ENCODE measurements around the gene COPZ2.
"Not testable (repeated sequence)": the region's sequence is repeated elsewhere in the genome, so short reads cannot be mapped to it uniquely, and the experiment has no call there.

The COPZ2 gene

DNA sequence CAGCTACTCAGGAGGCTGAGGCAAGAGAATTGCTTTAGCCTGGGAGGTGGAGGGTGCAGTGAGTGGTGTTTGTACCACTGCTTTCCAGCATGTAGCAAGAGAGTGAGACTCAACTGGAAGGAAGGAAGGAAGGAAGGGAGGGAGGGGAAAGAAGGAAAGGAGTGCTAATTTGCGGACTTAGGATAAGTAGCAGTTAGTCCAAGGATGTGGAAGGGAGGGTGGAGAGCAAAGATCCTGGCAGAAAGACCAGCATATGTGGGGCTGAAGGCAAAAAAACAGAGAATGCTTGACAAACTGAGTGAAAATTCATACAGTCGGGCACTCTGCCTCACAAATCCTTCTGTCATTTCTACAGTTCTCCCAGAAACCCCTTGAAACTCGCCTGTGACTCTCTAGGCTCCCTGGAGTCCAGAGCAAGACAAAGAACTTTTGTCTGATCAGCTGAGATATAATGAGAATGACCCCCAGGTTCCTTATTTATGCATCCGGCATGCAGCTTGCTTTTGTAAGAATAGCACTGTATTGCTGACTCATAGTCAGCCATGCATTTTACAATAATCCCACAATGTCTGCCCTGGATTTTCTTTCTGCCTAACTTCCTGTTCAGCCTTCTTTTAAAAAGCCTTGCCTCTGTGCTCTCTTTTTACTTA is 35.2 kb downstream of the COPZ2 start:
- no peak overlapping the region for H3K4me3 ChIP-seq (ENCODE audit: low read depth, low read length)
- TF ChIP-seq CTCF (IDR thresholded peaks at IDR 0.05; ENCODE audit: low read depth, low read length) = no peak

- H3K4me3 ChIP-seq (ENCODE audit: low read depth, low read length) = not testable (repeated sequence)
Measured at GRCh38 chr17:48001657-48002056, 35.9 kb downstream of the COPZ2 start.

DNA sequence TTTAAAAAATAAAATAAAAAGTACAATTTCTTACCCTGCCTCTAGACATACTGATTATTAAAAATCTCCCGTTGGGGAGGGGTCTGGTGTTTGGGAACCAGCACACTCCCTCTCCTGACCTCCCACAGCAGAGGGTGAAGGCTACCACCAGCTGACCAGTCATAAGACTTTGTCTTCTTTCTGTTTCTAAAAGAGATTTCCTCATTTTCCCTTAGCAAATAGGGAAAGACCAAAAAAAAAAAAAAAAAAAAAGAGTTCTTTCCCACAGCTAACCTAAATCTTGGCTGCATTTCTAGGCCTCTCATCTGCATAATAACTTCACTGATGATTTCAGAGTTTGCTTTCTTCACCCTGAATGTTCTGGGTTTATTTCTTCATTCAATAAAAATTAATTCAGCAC is 36.4 kb downstream of the COPZ2 start:
- H3K4me3 ChIP-seq (ENCODE audit: low read depth, low read length) = no peak overlapping the region
- no peak for TF ChIP-seq CTCF (IDR thresholded peaks at IDR 0.05; ENCODE audit: low read depth, low read length)

- no peak overlapping the region for H3K4me3 ChIP-seq (ENCODE audit: low read depth, low read length)
- TF ChIP-seq CTCF (IDR thresholded peaks at IDR 0.05; ENCODE audit: low read depth, low read length) = no peak
Measured at GRCh38 chr17:47999582-47999981, 38.0 kb downstream of the COPZ2 start.

GRCh38 chr17:47998044-47998443 is 39.6 kb downstream of the COPZ2 start:
- no peak for TF ChIP-seq CTCF (IDR thresholded peaks at IDR 0.05; ENCODE audit: low read depth, low read length)

GRCh38 chr17:47997586-47997985 is 40.0 kb downstream of the COPZ2 start:
- no peak overlapping the region for H3K4me3 ChIP-seq (ENCODE audit: low read depth, low read length)
- no peak for TF ChIP-seq CTCF (IDR thresholded peaks at IDR 0.05; ENCODE audit: low read depth, low read length)

More at GRCh38 chr17:47998044-47998443, 39.6 kb downstream of the COPZ2 start:
- no peak overlapping the region for H3K4me3 ChIP-seq (ENCODE audit: low read depth, low read length)

GRCh38 chr17:47996201-47996600 is 41.4 kb downstream of the COPZ2 start:
- no peak overlapping the region for H3K4me3 ChIP-seq (ENCODE audit: low read depth, low read length)
- TF ChIP-seq CTCF (IDR thresholded peaks at IDR 0.05; ENCODE audit: low read depth, low read length) = no peak

All from WI38 (cell line).